Measurements from ENCODE around the gene CYTH1. TPM values are rescaled to one million over a fixed set of nuclear protein-coding genes. Genes with fewer than 3 reads are reported as not detected.

CYTH1 gene
- total RNA-seq, 4 donors from 2014 or later, result 6.2 to 56.1 (median 44.3) TPM

GRCh38 chr17:78817123-78817522 is 35.0 kb upstream of the CYTH1 start:
- Histone ChIP-seq H3K4me1 (peaks cover 0 to 5% of the 10 kb centered on the region in 2 donors), H3K4me3 (no peak overlapping the region), H3K9me3 (no peaks in the 10 kb centered on the region), H3K27ac (no peak overlapping the region), H3K27me3 (no peaks in the 10 kb centered on the region), H3K36me3 (no peaks in the 10 kb centered on the region)
- no peak for DNase-seq
- TF ChIP-seq POLR2A (IDR thresholded peaks at IDR 0.05) (no peak), CTCF (IDR thresholded peaks at IDR 0.05) (no peak)
- intact Hi-C loops (cut with DNase I; ENCODE audit: low total_unique reads), result no loop called here

- Histone ChIP-seq H3K36me3 (no peaks in the 10 kb centered on the region), H3K27ac (no peak overlapping the region), H3K4me1 (peaks cover 0 to 5% of the 10 kb centered on the region in 2 donors), H3K27me3 (no peaks in the 10 kb centered on the region), H3K9me3 (no peaks in the 10 kb centered on the region), H3K4me3 (no peak overlapping the region)
- intact Hi-C loops (cut with DNase I; ENCODE audit: low total_unique reads), result no loop called here
- TF ChIP-seq CTCF (IDR thresholded peaks at IDR 0.05), result no peak
- no peak for DNase-seq
Measured at GRCh38 chr17:78815696-78816095, 33.6 kb upstream of the CYTH1 start.

- peak overlapping the region; percentile 32 to 64 for H3K27ac ChIP-seq
- intact Hi-C loops (cut with DNase I; ENCODE audit: low total_unique reads), result no loop called here
- peaks cover 0 to 5% of the 10 kb centered on the region in 2 donors for H3K4me1 ChIP-seq
- DNase-seq, result no peak
- no peaks in the 10 kb centered on the region for H3K36me3 ChIP-seq
- no peaks in the 10 kb centered on the region for H3K9me3 ChIP-seq
- H3K4me3 ChIP-seq, result no peak overlapping the region
- TF ChIP-seq CTCF (IDR thresholded peaks at IDR 0.05) (no peak), POLR2A (IDR thresholded peaks at IDR 0.05) (no peak)
- no peaks in the 10 kb centered on the region for H3K27me3 ChIP-seq
Measured at GRCh38 chr17:78812855-78813254, 30.8 kb upstream of the CYTH1 start.

- intact Hi-C loops (cut with DNase I; ENCODE audit: low total_unique reads), result no loop called here
- Histone ChIP-seq H3K27me3 (no peaks in the 10 kb centered on the region), H3K36me3 (no peaks in the 10 kb centered on the region), H3K4me1 (peaks cover 0 to 2% of the 10 kb centered on the region in 2 donors), H3K4me3 (no peak overlapping the region), H3K27ac (peak overlapping the region in 1 of 2 donors; percentile 24), H3K9me3 (no peaks in the 10 kb centered on the region)
- no peak for TF ChIP-seq POLR2A (IDR thresholded peaks at IDR 0.05)
- DNase-seq, result no peak
Measured at GRCh38 chr17:78808163-78808562, 26.1 kb upstream of the CYTH1 start.

- H3K4me1 ChIP-seq, result no peaks in the 10 kb centered on the region
- H3K36me3 ChIP-seq, result no peaks in the 10 kb centered on the region
- no peak for TF ChIP-seq POLR2A (IDR thresholded peaks at IDR 0.05)
- DNase-seq, result no peak
- intact Hi-C loops (cut with DNase I; ENCODE audit: low total_unique reads), result no loop called here
- no peak overlapping the region for H3K4me3 ChIP-seq
- no peaks in the 10 kb centered on the region for H3K27me3 ChIP-seq
- peak overlapping the region in 1 of 2 donors; percentile 72 for H3K27ac ChIP-seq
- H3K9me3 ChIP-seq, result no peaks in the 10 kb centered on the region
Measured at GRCh38 chr17:78806451-78806850, 24.4 kb upstream of the CYTH1 start.

DNA sequence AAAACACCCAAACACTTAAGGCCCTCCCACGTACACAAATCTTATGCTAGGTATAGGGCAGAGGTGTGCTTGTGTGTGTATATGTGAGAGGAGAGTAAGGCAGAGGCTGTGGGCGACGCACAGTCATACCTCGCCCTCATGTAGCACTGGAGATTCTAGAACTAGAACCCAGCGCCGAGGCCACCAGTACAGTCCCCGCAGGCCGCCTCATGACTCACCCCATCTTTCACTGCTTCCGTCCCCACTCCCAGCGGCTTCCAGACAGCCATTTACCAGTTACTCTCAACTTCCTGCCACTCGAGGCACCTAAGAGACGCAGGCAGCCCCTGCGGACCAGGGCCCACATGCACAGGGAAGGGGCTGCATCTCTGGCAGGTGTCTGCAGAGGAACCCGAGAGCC is 23.2 kb upstream of the CYTH1 start:
- peak overlapping the region; percentile 49 to 72 for H3K27ac ChIP-seq
- H3K9me3 ChIP-seq, result no peaks in the 10 kb centered on the region
- H3K4me3 ChIP-seq, result no peak overlapping the region
- intact Hi-C loops (cut with DNase I; ENCODE audit: low total_unique reads), result no loop called here
- TF ChIP-seq CTCF (IDR thresholded peaks at IDR 0.05) (no peak), POLR2A (IDR thresholded peaks at IDR 0.05) (no peak)
- DNase-seq, result no peak
- no peaks in the 10 kb centered on the region for H3K4me1 ChIP-seq
- no peaks in the 10 kb centered on the region for H3K27me3 ChIP-seq
- no peaks in the 10 kb centered on the region for H3K36me3 ChIP-seq
